Activated CD8-positive, alpha-beta memory T cell treated with anti-CD3 and anti-CD28 coated beads, Interleukin-2, amount 10 ng/mL, durations not matched to agents 7 days and 5 days (primary cell): ENCODE results near the gene CFAP161. TPM values are rescaled to one million over a fixed set of nuclear protein-coding genes. Genes with fewer than 3 reads are reported as not detected.

Experiments
- ATAC-seq: fragments of 150-1000 bp; cut with Tn5 transposase; one replicate; pipeline ENCODE4 v1.10.0; 2021; ENCODE audit warnings: moderate library complexity
- CTCF ChIA-PET: fragments of 350-600 bp; sonication (Branson Sonifier 250); formaldehyde crosslinking; loops from one replicate; lab custom pipeline; 2021; ENCODE audit warnings: antibody characterized with exemption; lab: Charles Lee
- DNase-seq: peaks from one replicate; pipeline ENCODE4 v3.0.0-alpha.2; 2020
- H3K27ac Mint-ChIP-seq: one replicate; pipeline ENCODE4 v1.8.0; 2021; ENCODE audit warnings: mild to moderate bottlenecking, mixed read lengths
- H3K27me3 Mint-ChIP-seq: one replicate; pipeline ENCODE4 v1.8.0; 2021; ENCODE audit warnings: mixed read lengths
- H3K36me3 Mint-ChIP-seq: one replicate; pipeline ENCODE4 v1.8.0; 2021; ENCODE audit warnings: mild to moderate bottlenecking, mixed read lengths
- H3K4me1 Mint-ChIP-seq: one replicate; pipeline ENCODE4 v1.8.0; 2021; ENCODE audit warnings: mixed read lengths
- H3K4me3 Mint-ChIP-seq: one replicate; pipeline ENCODE4 v1.8.0; 2021; ENCODE audit warnings: mild to moderate bottlenecking, moderate library complexity, mixed read lengths
- H3K9me3 Mint-ChIP-seq: one replicate; pipeline ENCODE4 v1.8.0; 2022; ENCODE audit warnings: low read depth, mixed read lengths
- total RNA-seq, 2 experiments: library from RNA; stranded (reverse); gene quantifications; one replicate each; pipeline ENCODE4 v1.2.3, GENCODE V29; 2021

The CFAP161 gene
- total RNA-seq, 2 experiments from 2014 or later: not detected

DNA sequence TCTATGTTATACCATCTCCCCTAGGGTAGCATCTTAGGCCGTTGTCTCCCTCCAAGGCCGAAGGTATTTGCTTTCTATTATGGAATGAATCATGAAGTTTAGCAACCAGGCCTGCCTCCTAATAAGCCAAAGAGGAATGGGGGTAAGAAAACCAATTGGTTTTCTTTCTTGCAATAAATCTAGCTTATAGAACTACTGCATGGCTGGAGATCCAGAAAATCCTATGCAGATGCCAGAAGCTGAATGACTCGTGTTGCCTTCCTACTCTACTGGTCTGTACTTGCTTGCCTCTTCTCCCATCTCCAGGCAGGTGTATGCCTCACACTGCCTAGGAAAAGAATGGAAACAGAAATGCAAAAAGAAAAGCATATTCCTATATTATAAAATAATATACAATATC is 31.5 kb downstream of the CFAP161 start:
- CTCF ChIA-PET: interaction anchor here (1.0 to 1.7 kb wide), 2 partner anchors 97 to 100 kb away, joined by 4 to 10 read pairs; no protein-coding TSS in a partner anchor
- H3K4me1 Mint-ChIP-seq: peaks cover 33% of the 10 kb centered on the region
- H3K27ac Mint-ChIP-seq: no peak overlapping the region
- H3K36me3 Mint-ChIP-seq: no peaks in the 10 kb centered on the region
- DNase-seq (no peak), ATAC-seq (no peak)
- H3K4me3 Mint-ChIP-seq: no peak overlapping the region
- H3K9me3 Mint-ChIP-seq: no peaks in the 10 kb centered on the region
- H3K27me3 Mint-ChIP-seq: peaks cover 16% of the 10 kb centered on the region

DNA sequence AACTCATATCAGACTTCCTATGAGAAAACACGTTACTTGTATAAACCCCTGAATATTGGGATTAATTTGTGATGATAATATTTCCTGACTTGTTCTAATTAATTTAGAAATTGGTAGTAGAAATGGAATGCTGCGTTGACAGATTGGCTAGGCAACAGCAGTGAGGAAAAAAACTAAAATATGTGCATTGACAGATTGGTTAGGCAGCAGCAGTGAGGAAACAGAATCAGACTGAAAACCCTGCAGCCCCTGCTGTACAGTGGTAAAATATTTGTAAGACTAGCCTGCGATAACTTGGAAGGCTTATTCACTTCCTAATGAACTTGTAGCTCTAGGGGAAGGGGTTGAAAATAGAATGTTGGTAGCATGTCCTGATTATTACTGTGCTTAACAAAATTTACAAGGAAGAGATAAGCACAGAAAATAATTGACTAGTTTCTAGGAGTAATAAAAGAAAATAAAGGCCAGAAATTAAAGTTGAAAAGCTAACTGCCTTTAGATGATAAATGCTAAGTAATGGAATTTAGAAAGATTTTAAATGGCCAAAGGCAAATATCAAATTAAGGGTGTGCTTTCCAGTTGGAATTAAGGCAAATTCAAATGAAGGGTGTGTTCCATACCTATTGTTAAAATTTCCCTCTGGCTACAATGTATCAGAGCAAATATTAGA is 32.7 kb downstream of the CFAP161 start:
- Mint-ChIP-seq H3K27ac (peak overlapping the region; percentile 71), H3K9me3 (no peaks in the 10 kb centered on the region), H3K36me3 (no peaks in the 10 kb centered on the region), H3K27me3 (peaks cover 29% of the 10 kb centered on the region), H3K4me1 (peaks cover 22% of the 10 kb centered on the region), H3K4me3 (no peak overlapping the region)
- CTCF ChIA-PET: interaction anchor here (1.6 kb wide), 1 partner anchor 11 kb away, joined by 7 read pairs; no protein-coding TSS in a partner anchor
- ATAC-seq (no peak), DNase-seq (no peak)

DNA sequence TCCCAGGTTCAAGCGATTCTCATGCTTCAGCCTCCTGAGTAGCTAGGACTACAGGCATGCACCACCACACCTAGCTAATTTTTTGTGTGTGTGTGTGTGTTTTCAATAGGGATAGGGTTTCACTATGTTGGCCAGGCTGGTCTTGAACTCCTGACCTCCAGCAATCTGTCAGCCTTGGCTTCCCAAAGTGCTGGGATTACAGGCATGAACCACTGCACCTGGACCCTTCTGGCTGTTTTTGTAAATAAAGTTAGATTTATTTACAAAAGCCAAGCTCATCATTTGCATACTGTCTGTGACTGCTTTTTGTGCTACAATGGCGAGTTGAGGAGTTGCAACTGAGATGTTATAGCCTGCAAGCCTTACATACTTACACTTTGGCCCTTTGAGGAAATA is 34.1 kb downstream of the CFAP161 start:
- peaks cover 31% of the 10 kb centered on the region for H3K27me3 Mint-ChIP-seq
- H3K4me3 Mint-ChIP-seq: no peak overlapping the region
- no peak for ATAC-seq
- H3K4me1 Mint-ChIP-seq: peaks cover 14% of the 10 kb centered on the region
- CTCF ChIA-PET: interaction anchor here (1.0 to 3.2 kb wide), 3 partner anchors 12 to 98 kb away, joined by 3 to 20 read pairs (median 7); no protein-coding TSS in a partner anchor
- no peaks in the 10 kb centered on the region for H3K9me3 Mint-ChIP-seq
- H3K27ac Mint-ChIP-seq: no peak overlapping the region
- no peaks in the 10 kb centered on the region for H3K36me3 Mint-ChIP-seq
- no peak for DNase-seq

DNA sequence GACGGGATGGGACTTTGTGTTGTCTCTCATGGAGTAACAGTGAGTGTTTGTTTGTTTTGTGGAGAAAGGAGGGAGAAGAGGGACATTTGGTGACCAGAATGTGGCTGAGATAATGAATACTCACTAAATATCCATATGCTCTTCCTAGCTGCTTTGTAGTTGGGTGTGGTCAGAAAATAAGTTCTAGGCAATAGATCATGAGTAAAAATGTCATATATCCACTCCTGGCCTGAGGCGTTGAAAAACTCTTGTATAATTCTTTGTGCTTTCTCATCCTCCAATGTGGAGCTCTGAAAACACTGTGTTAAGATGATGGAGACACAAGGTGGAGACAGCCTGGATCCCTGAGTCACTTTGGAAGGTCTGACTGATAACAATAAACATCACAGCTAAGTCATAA is 34.6 kb downstream of the CFAP161 start:
- DNase-seq: no peak
- no peak for ATAC-seq
- CTCF ChIA-PET: interaction anchor here (1.0 to 3.2 kb wide), 2 partner anchors 93 to 97 kb away, joined by 3 to 20 read pairs; no protein-coding TSS in a partner anchor
- Mint-ChIP-seq H3K27me3 (peaks cover 31% of the 10 kb centered on the region), H3K4me1 (peaks cover 14% of the 10 kb centered on the region), H3K27ac (no peak overlapping the region), H3K4me3 (no peak overlapping the region), H3K9me3 (no peaks in the 10 kb centered on the region), H3K36me3 (no peaks in the 10 kb centered on the region)

DNA sequence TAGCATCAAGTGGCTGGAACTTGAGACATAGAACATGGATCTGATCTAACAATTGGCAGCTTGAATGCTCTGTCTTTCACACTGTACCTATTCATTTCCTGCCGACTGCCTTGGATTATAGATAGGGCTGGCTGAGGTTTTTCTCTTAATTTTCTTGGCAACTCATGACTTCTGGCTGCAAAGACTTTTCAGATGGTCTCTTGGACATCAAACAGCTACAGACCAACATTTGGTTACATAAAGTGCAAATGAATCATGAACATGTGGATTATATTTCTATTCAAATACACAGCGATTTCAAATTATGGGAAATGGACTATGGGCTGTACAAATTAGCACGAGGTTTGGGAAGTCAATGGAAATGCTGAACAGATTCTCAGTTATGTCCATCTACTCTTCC is 36.4 kb downstream of the CFAP161 start:
- Mint-ChIP-seq H3K36me3 (no peaks in the 10 kb centered on the region), H3K4me1 (peaks cover 14% of the 10 kb centered on the region), H3K4me3 (no peak overlapping the region), H3K9me3 (no peaks in the 10 kb centered on the region), H3K27ac (no peak overlapping the region), H3K27me3 (peaks cover 28% of the 10 kb centered on the region)
- no peak for DNase-seq
- CTCF ChIA-PET: interaction anchor here (3.2 kb wide), 1 partner anchor 96 kb away, joined by 20 read pairs; no protein-coding TSS in a partner anchor
- ATAC-seq: no peak

DNA sequence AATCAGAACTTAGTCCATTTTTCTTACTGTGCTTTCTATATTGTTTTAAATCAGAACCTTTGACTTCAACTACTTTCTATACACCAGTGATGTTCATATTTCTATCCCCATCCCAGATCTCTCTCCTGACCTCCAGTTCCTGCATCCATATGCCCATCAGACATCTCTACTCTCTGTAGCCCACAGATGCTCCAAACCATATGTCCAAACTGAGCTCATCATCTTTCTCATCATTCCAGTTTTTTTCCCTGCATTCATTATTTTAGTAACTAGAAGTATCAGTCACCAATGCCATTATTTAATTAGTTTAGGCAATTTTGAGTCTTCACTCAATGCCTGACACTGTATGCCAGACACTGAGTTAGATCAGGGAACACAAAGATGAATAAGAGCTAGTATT is 37.2 kb downstream of the CFAP161 start:
- CTCF ChIA-PET: no interaction called here
- H3K4me3 Mint-ChIP-seq: no peak overlapping the region
- H3K4me1 Mint-ChIP-seq: peaks cover 14% of the 10 kb centered on the region
- H3K9me3 Mint-ChIP-seq: no peaks in the 10 kb centered on the region
- peaks cover 28% of the 10 kb centered on the region for H3K27me3 Mint-ChIP-seq
- no peak overlapping the region for H3K27ac Mint-ChIP-seq
- DNase-seq: no peak
- no peak for ATAC-seq
- no peaks in the 10 kb centered on the region for H3K36me3 Mint-ChIP-seq

DNA sequence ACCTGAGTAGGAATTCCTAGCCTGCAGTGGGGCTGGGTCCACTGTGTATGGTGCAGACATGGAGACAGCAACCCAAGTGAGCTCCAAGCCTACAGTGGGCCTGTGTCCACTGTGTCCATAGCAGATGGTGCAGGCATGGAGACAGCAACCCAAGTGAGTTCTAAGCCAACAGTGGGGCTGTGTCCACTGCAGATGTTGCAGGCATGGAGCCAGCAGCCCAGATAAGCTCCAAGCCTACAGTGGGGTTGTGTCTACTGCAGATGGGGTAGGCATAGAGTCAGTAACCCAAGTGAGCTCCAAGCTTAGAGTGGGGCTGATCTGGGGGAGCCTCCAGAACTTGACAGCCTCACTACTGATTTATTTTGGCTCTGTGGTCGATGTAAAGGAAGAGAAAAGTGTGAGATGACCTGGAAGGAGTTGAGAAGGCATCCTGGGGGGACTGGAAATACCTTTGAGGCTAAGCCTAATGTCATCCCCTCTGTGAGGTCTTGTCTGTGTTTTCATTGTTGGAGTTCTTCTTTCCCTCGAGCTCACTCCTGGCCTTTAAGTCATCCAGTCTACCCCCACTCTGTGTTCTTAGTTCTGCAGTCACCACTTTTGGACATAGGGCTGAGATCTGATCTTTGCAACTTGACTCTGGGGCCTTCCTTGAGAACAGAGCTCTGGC is 40.2 kb downstream of the CFAP161 start:
- CTCF ChIA-PET: interaction anchor here (1.4 to 2.6 kb wide), 3 partner anchors 19 to 92 kb away, joined by 3 to 7 read pairs (median 5); no protein-coding TSS in a partner anchor
- H3K9me3 Mint-ChIP-seq: no peaks in the 10 kb centered on the region
- no peak overlapping the region for H3K4me3 Mint-ChIP-seq
- no peak for DNase-seq
- H3K27ac Mint-ChIP-seq: no peak overlapping the region
- H3K27me3 Mint-ChIP-seq: peaks cover 26% of the 10 kb centered on the region
- no peaks in the 10 kb centered on the region for H3K4me1 Mint-ChIP-seq
- no peak for ATAC-seq
- H3K36me3 Mint-ChIP-seq: no peaks in the 10 kb centered on the region

DNA sequence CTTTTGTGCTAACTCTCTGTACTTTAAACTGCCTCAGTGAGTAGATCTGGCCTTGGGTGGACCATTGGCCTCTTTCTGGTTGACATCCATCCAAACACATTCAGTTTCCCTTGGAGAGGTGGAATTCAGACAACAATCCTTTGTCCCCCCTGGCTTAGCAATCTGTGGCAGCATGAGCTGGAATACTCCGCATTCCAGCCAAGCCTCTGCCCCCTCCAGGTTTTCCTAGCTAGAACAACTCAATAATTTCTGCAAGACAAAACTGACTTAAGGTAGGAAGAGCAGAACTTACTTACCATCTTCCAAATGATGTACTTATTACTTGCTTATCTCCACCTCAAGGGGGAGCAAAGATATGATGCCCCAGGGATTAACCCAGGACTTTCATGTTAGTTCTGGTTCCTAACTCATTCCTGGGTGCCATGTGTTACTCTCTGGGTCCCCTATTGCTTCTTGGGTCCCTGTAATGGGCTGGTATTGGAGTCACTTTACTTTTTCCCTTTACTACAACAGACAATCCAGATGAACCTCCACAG is 40.8 kb downstream of the CFAP161 start:
- no peak for DNase-seq
- H3K27me3 Mint-ChIP-seq: peaks cover 28% of the 10 kb centered on the region
- CTCF ChIA-PET: interaction anchor here (1.4 to 2.6 kb wide), 3 partner anchors 19 to 91 kb away, joined by 3 to 7 read pairs (median 5); no protein-coding TSS in a partner anchor

DNA sequence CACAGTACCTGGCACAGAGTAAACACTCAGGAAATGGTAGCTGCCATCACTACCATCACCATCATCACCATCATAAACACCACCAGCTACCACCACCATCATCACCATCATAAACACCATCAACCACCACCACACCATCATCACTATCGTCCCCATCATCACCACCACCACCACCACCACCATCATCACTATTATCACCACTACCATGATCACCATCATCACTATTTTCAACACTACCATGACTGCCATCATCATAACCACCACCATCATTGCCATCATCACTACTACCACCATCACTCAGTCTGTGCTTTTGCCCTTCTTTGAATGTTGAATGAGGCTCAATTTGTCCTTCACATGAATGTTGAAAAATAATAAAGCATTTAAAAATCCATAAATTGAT is 41.4 kb downstream of the CFAP161 start:
- Mint-ChIP-seq H3K4me3 (no peak overlapping the region), H3K9me3 (no peaks in the 10 kb centered on the region), H3K27me3 (peaks cover 30% of the 10 kb centered on the region), H3K27ac (no peak overlapping the region), H3K36me3 (no peaks in the 10 kb centered on the region), H3K4me1 (no peaks in the 10 kb centered on the region)
- ATAC-seq: no peak
- CTCF ChIA-PET: interaction anchor here (1.4 to 2.6 kb wide), 2 partner anchors 67 to 91 kb away, joined by 3 to 7 read pairs; no protein-coding TSS in a partner anchor
- no peak for DNase-seq

More for the DNA sequence above, 40.8 kb downstream of the CFAP161 start:
- ATAC-seq: no peak
- Mint-ChIP-seq H3K36me3 (no peaks in the 10 kb centered on the region), H3K9me3 (no peaks in the 10 kb centered on the region), H3K27ac (no peak overlapping the region), H3K4me3 (no peak overlapping the region), H3K4me1 (no peaks in the 10 kb centered on the region)

DNA sequence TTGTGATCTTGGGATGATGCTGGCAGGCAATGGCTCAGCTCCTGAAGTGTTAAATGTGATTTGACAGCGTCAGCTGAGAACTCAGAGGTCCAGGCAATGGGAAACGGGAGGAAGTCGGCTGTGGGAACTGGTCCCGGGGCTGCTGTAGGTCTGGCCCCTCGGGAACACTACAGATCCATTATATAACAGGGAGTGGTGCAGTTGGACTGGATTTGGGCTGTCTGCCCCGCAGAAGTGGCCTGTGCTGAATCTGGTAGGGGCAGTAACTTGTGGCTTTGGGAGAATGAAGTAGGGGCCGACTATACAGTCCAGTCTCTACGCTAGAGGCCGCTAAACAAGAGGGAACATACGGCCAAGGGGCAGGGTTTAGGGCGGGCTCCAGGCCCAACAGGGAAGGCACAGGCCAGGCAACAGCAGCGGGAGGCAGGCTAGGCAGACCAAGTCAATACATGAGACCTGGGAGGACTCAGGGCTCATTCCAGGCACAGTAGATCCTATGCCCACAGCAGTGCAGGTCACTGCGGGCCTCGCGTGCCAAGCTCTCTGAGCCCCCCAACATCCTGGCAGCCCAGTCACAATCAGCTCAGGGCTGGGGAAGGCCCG is 42.3 kb downstream of the CFAP161 start:
- no peaks in the 10 kb centered on the region for H3K9me3 Mint-ChIP-seq
- CTCF ChIA-PET: interaction anchor here (1.4 kb wide), 1 partner anchor 90 kb away, joined by 5 read pairs; no protein-coding TSS in a partner anchor
- no peak overlapping the region for H3K4me3 Mint-ChIP-seq
- H3K36me3 Mint-ChIP-seq: no peaks in the 10 kb centered on the region
- H3K4me1 Mint-ChIP-seq: no peaks in the 10 kb centered on the region
- peaks cover 26% of the 10 kb centered on the region for H3K27me3 Mint-ChIP-seq
- H3K27ac Mint-ChIP-seq: no peak overlapping the region
- no peak for DNase-seq
- ATAC-seq: no peak

DNA sequence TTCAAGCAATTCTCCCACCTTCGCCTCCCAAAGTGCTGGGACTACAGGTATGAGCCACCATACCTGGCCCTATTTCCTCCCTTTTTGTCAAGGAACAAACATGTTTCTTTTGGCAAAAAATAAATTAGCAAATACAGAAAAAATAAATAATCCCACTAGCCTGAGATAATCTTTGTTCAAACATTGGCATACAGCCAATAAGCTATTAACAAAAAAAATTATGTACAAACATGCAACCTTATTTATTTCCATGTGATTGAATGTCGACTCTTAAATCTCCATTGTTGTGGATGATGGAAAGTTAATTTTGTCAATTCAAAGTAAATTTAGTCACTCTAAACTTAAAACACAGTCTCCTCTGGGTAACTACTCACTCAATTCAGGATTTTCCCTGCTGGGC is 44.3 kb downstream of the CFAP161 start:
- DNase-seq (no peak), ATAC-seq (no peak)
- Mint-ChIP-seq H3K4me1 (no peaks in the 10 kb centered on the region), H3K27ac (no peak overlapping the region), H3K27me3 (peaks cover 34% of the 10 kb centered on the region), H3K9me3 (no peaks in the 10 kb centered on the region), H3K36me3 (no peaks in the 10 kb centered on the region), H3K4me3 (no peak overlapping the region)
- CTCF ChIA-PET: interaction anchor here (2.3 kb wide), 1 partner anchor 88 kb away, joined by 9 read pairs; no protein-coding TSS in a partner anchor

DNA sequence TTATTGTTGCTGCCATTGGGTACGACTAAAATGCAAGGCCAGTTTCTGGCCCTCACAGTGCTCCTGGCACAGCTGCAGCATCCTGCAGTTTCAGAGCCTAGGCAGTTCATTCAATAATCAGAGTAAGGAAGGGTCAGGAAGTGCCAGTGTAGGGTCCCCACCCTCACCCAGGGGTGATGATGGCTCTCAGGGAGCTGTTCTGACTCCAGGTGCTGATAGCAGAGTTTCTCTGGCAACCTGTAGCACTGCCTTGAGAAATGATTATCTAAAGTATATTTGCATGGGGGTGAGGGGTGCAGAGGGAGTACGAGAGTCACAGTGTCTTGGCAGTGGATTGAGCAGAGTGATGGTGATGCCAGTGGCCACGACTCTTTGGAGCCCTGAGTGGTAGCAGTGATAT is 47.1 kb downstream of the CFAP161 start:
- CTCF ChIA-PET: no interaction called here
- Mint-ChIP-seq H3K27me3 (peaks cover 54% of the 10 kb centered on the region), H3K27ac (no peak overlapping the region), H3K4me3 (no peak overlapping the region), H3K36me3 (no peaks in the 10 kb centered on the region), H3K9me3 (no peaks in the 10 kb centered on the region), H3K4me1 (peaks cover 11% of the 10 kb centered on the region)
- DNase-seq (no peak), ATAC-seq (no peak)
